Vagina (tissue), 2 donors: ENCODE measurements around the gene AKAP7.

Experiments used
- CTCF ChIP-seq, 3 experiments: fragments of 450-650 bp in 2 of 3; fragments of 200-600 bp in 1 of 3; sonication (generic) in 1 of 3; IDR thresholded peaks; one replicate each; pipeline ENCODE4 v1.5.1; 2017 to 2019; ENCODE audit warnings: antibody characterized with exemption in 3 of 3, mild to moderate bottlenecking in 2 of 3, moderate library complexity in 2 of 3
- POLR2A ChIP-seq, 2 donors: fragments of 450-650 bp; IDR thresholded peaks; one replicate each; pipeline ENCODE4 v1.6.1; 2017; ENCODE audit warnings: antibody characterized with exemption in 2 of 2, mild to moderate bottlenecking in 2 of 2, moderate library complexity in 2 of 2
- POLR2AphosphoS5 ChIP-seq, 2 donors: sonication (generic); formaldehyde crosslinking; IDR thresholded peaks; one replicate each; pipeline ENCODE4 v1.9.0; 2017; ENCODE audit warnings: antibody characterized with exemption in 2 of 2, mild to moderate bottlenecking in 2 of 2, low read depth in 1 of 2; ENCODE audit not compliant: insufficient read depth in 1 of 2

- TF ChIP-seq CTCF (IDR thresholded peaks at IDR 0.05) (no peak), POLR2A (IDR thresholded peaks at IDR 0.05) (no peak), POLR2AphosphoS5 (IDR thresholded peaks at IDR 0.05; ENCODE audit: insufficient read depth in 1 of 2, low read depth in 1 of 2) (no peak)
Observed at GRCh38 chr6:131255434-131255833, 120.2 kb downstream of the AKAP7 start.
